Measurements from ENCODE around the gene C20orf202.

DNA sequence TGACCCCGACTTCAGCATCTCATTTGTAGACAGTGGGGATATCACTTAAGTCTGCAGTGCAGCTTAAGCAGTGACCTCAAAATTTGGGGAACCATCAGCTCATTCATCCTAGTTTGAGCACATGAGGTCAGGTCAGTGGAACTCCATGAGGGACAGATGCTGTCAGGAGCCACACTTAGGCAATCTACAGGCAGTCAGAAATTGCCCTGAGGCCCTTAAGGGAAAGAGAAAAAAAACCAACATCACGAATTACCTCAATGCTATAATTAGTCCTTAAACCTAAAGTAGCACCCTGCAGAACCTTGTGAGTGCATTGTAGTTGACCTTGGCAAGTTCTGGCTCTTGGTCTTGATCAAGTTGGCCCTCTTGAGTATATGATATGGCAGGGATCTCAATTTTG, 39.6 kb upstream of the C20orf202 start:
- TF ChIP-seq POLR2A (IDR thresholded peaks at IDR 0.05; ENCODE audit: low read length) (no peak), GATA1 (IDR thresholded peaks at IDR 0.05; ENCODE audit: low read depth, low read length) (no peak)
